HG03571 (cell line): ENCODE results near the gene DUSP6.

Source experiments
- ATAC-seq: cut with Tn5 transposase; IDR thresholded peaks from one replicate; pipeline ENCODE4 v1.9.1; 2021; ENCODE audit not compliant: unreplicated experiment

Gene DUSP6

GRCh38 chr12:89333564-89334252 is 18.6 kb downstream of the DUSP6 start:
- ATAC-seq = no peak

- no peak for ATAC-seq
Measured at GRCh38 chr12:89328151-89329030, 23.9 kb downstream of the DUSP6 start.

DNA sequence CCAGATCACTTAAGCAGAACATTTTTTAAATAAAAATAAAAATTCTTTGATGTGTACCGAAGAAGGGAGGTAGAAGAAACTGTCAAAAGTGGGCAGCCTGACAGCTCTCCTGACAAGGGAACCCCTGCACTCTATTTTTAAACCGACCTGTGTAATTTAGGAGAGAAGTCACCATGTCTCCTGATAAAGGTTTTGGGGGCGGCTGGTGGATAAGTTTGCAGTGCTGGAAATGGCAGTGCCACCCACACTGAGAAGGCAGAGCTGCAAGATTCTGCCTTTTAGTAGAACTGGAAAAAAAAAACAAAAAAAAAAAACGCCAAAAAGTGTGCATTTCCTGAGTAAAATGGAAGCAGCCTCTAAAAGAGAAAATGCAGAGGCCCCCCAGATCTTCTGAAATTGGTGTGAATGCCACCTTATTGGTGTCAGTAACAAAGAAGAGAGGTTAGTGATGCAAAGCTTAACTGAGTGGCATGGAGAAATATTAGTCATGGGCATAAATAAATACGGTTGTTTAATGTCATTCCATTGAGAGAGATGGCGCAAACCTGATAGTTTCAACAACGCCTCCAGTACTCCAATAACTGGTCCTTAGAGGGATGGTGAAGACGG is 24.7 kb downstream of the DUSP6 start:
- no peak for ATAC-seq

GRCh38 chr12:89326239-89327040 is 25.9 kb downstream of the DUSP6 start:
- no peak for ATAC-seq

DNA sequence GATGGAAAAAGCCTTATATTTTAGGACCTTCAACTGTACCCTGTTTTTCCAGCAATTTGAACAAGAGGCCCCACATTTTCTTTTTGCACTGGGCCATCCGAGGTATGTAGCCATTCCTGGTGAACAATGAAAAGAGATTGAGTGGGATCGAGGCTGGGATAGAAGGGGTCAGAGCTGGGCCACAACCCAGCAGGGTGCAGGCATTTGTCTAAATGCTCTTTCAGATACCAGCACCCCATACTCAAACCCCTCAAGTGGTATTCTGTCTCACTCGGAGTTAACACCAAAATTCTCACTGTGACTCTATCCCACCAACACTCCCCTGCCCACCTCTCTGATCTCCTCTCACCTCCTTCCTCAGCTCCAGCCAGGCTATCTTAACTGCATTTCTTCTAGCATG is 26.8 kb downstream of the DUSP6 start:
- no peak for ATAC-seq

GRCh38 chr12:89324437-89324836 is 27.9 kb downstream of the DUSP6 start:
- no peak for ATAC-seq

DNA sequence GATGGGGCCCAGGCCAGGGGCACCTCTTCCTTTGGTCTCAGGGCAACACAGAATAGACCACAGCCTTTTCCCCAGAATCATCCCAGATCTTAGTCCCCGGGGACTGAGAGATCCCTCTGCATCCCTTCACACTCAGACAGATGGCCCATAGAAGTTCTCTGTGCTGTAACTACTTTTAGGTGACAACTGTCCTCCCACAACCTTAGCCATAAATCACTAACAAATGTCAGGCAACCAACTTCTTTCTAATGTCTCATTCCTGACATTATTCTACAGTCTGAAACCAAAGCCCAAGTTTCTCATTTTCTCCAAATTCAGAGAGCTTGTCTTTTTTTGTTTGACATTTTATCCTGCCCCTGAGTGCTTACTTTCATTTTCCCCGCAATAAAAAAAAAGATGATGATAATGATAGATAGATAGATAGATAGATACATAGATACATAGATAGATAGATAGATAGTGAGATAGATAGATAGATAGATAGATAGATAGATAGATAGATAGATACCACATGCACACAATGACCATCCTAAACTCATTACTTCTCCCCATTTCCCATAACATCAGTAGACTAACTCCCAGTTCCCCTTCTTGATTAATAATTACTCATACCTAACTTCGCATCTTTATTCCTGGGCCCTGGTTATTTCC is 28.6 kb downstream of the DUSP6 start:
- no peak for ATAC-seq

DNA sequence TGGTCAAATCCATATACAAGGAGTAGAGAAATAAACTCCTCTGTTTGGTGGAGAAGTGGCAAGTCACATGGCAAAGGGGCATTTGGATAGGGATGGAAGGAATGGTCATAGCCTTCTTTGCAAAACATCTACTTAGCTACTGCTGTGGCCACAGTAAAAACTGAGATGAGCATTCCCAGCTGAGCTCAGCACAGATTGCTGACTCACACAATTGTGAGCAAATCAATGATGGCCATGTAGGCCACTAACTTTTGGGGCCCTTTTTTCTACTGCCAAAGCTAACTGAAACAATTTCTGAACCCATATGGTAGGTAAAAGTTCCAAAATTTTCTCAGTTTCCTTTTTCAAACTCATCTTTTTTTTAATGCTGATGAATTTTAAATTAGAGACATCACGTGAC is 31.6 kb downstream of the DUSP6 start:
- no peak for ATAC-seq

DNA sequence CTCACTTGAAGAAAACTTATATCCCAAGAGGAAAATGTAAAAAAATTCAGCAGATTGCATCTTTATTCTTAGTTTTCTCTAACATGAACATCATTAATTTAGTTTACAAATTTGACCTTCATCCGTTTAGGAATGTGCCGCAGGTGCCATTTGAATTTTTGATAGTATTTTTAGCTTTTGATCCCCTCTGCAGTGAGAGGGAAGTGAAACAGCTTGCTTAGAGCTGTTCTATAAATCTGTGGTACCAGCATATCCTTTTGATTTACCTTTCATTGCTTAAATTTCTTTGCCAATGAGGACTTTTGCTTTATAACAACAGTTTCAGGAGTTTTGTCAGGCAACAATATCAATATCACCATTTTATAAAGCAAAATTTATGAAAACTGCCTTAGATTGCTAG is 32.7 kb downstream of the DUSP6 start:
- ATAC-seq = no peak

- ATAC-seq = no peak
Measured at GRCh38 chr12:89319122-89319521, 33.2 kb downstream of the DUSP6 start.

- ATAC-seq = no peak
Measured at GRCh38 chr12:89316705-89317139, 35.6 kb downstream of the DUSP6 start.

DNA sequence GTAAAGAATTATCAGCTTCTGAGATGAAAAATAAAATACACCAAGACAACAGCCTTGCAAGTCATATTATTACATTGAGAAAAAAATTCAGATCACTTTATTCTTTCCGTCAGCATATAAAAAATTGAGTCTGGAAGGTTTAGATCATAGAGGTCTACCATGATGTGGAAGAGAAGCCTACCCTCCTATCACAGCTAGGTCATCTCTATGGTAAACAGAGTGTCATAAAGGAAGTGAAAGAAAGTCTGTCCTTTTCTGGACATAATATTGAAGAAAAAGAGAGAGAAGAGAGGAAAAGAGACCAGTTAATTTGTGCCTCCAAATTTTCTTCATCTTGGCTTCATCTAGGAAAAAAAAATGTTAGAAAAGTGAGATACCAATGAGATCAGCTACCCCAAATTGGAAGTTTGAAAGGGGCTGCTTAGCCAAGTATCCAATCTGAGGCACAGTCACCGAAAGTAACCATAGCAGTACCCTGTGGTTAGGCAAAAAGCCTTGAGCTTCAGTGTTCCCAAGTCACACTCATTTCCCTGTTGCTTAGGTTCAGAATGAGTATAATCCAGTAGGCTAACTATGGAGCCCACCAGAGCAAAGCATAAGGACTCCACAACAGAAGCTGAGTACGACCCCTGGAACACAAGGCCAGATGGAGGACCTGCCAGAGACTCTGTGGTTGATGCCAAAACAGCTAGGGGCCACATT is 38.1 kb downstream of the DUSP6 start:
- ATAC-seq = no peak

GRCh38 chr12:89311703-89312293 is 40.5 kb downstream of the DUSP6 start:
- ATAC-seq = no peak

DNA sequence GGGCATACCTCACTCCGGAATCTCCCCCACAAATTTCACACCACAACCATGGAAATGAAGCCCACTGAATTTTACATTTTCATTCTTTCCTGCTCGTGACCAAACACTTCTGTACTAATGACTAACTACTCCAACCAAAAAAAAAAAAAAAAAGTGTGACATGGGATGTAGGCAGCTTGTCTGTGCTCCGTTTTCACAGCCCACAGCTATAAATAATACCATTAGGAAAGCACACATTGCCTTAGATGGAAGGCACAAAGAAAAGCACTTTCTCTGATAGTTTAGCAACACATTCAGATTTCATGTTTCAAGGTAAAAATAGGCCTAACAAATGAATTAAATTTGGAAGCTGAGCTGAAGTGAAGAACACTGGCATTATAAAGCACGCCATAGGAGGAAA is 42.5 kb downstream of the DUSP6 start:
- no peak for ATAC-seq

DNA sequence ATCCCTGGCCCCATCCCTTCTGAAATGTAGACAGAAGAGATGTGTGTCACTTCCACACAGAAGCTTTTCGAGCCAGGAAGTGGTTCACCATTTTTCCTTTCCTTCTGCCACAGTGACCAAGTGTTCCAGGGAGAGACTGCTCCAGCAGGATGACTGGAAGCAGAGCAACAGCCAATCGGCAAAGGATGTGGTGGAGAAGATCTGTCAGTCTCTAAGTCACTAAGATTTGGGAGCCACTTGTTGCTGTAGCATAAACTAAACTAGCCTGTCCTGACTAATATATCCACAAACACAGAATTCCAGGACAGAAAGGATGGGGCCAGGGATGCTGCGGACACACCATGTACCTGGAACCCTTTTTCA is 42.9 kb downstream of the DUSP6 start:
- ATAC-seq = no peak

DNA sequence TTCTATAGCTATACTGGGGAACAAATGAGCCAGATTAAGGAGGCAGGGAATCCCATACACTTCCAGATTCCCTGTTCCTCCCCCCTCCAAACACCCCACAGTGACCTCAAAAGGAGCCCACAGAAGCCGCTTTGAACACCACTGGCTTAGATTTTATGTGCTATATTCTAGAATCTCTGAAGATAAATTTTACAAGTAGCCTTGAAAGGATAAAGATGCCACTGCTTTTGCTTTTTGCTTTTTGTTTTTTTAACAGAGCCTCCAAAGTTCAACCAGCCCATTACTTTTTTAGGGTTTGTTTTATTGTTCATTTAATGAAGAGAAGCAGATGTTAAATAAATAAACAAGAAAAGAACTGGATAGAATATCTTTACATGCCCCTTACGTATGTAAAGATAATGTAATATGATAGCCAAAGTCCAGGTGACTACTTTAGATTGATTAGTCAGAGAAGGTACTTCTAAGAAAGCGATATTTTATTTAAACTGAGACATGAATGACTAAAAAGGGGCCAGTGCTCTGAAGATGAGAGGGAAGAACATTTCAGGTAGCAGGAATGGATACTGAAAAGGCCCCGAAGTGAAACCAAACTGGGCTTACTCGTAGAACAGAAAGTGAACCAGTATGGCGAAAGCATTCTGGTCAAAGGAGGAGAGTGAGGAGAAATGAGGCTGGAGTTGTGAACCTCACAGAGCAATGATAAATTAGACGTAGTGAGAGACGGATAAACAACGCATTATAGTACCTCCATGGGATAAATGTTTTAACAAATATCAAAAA is 44.6 kb downstream of the DUSP6 start:
- no peak for ATAC-seq

DNA sequence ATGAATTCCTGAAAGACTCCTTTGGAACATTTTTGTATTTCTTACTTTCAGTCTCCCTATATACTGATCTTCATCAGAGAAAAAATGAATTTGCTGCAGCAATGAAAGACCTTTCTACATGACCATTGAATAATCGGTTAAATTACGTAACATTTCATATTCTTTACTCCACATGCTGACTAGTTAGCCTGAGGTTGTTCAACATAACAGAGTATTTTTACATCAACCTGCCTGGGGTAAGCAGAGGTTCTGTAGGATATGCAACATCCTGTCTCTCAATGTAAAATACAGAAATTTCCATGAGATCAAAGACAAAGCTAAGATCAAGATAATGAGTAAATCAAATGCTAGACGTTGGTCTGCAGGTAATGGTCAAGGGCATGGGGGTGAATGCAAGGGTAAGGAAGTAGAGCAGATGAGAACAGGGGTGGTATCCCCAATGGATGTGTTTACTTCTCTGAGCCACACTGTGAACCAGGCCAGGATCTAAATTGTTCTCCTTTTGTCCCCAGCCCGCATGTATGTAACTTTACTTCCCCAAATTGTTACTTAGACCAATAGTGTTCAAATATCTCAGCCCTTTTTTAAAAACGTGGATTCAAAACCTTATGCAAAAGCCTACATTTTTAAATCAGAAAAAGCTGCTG is 45.4 kb downstream of the DUSP6 start:
- no peak for ATAC-seq

GRCh38 chr12:89305373-89305772 is 46.9 kb downstream of the DUSP6 start:
- ATAC-seq = no peak
